ENCODE measurements around the gene CLDN24. TPM values are rescaled to one million over a fixed set of nuclear protein-coding genes. Genes with fewer than 3 reads are reported as not detected.

Gene CLDN24
- total RNA-seq, 5 donors from 2014 or later (not counting 1 experiment from before 2014, with no cell fraction given), result not detected

DNA sequence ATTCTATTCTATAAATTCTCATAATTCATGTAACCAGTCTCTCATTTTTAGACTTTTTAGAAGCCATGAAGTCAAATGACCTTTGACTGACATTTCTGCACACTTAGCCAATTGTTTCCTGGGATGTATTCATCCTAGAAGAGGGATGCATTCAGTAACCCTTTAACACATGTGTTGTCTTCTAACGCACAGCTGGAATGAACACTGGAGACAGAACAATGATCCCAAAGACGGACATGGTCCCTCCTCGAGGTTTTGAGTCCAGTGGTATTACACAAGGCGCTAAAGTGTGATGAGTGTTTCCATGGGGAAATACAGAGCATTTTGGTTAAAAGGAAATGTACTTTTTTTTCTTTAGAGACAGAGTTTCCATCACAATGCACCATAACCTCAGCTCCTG is 39.8 kb upstream of the CLDN24 start:
- Mint-ChIP-seq H3K4me3 (no peak overlapping the region), H3K27me3 (peaks cover 3 to 7% of the 10 kb centered on the region in 2 donors), H3K9me3 (no peaks in the 10 kb centered on the region), H3K4me1 (no peaks in the 10 kb centered on the region), H3K36me3 (no peaks in the 10 kb centered on the region), H3K27ac (no peak overlapping the region)
- Histone ChIP-seq H3K4me1 (ENCODE audit: control insufficient read depth in 1 of 2, extremely low read depth in 1 of 2, insufficient read depth in 2 of 2, low read length in 2 of 2) (no peaks in the 10 kb centered on the region), H3K9me3 (no peaks in the 10 kb centered on the region), H3K27me3 (replicated peaks in 1 of 2; ENCODE audit: control insufficient read depth in 2 of 2, extremely low read depth in 1 of 2, insufficient read depth in 2 of 2, low read length in 1 of 2) (peaks cover 0 to 3% of the 10 kb centered on the region in 2 experiments), H3K4me3 (ENCODE audit: control insufficient read depth in 1 of 2, extremely low read depth in 1 of 2, low read length in 1 of 2) (no peak overlapping the region), H3K36me3 (ENCODE audit: control insufficient read depth in 2 of 2, extremely low read depth in 1 of 2, insufficient read depth in 1 of 2, low read length in 1 of 2) (no peaks in the 10 kb centered on the region), H3K27ac (ENCODE audit: low read length) (no peak overlapping the region)
- ATAC-seq (replicated peaks in 1 of 4) (no peak), DNase-seq (no peak)
- ChIA-PET CTCF (interaction anchor here in 1 of 2 donors (0.7 kb wide), 1 partner anchor 409 kb away, joined by 4 read pairs; no protein-coding TSS in a partner anchor), POLR2A (no interaction called here)
- no CpG with 5 or more reads among the region's 4 CpGs for WGBS (ENCODE audit: insufficient coverage)

DNA sequence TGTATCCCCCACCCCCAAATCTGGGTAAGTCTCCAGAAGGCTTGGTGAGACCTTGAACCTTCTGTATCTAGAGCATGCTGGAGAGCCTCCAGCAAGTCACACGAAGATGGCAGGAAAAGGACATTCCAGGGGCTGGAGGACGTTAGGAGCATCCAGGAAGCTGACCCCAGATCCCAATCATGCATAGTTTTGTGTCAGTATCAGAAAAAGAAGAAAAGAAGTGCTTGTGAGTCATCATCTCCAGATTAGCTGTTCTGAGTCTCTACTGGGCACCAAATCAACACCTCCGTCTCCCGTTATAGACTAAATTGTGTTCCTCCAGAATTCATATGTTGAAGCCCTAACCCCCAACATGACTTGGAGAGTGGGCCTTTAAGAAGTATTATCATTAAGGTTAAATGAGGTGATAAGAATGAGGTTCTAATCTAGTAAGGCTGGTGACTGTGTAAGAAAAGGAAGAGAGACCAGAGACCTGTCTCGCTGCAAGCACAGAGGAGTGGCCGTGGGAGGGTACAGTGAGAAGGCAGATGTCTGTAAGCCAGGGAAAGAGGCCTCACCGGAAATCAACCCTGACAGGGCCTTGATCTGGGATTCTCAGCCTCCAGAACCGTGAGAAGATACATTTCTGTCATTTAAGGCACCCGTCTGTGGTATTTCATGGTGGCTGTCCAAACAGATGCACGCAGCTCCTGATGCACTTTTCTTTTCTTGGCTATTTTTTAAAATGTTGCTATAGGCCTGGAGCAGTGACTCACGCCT is 38.1 kb upstream of the CLDN24 start:
- Mint-ChIP-seq H3K9me3 (no peaks in the 10 kb centered on the region), H3K4me1 (no peaks in the 10 kb centered on the region), H3K27ac (no peak overlapping the region), H3K4me3 (no peak overlapping the region), H3K36me3 (no peaks in the 10 kb centered on the region), H3K27me3 (peaks cover 3 to 6% of the 10 kb centered on the region in 2 donors)
- Histone ChIP-seq H3K4me3 (ENCODE audit: control insufficient read depth in 1 of 2, extremely low read depth in 1 of 2, low read length in 1 of 2) (no peak overlapping the region), H3K4me1 (ENCODE audit: control insufficient read depth in 1 of 2, extremely low read depth in 1 of 2, insufficient read depth in 2 of 2, low read length in 2 of 2) (no peaks in the 10 kb centered on the region), H3K27me3 (replicated peaks in 1 of 2; ENCODE audit: control insufficient read depth in 2 of 2, extremely low read depth in 1 of 2, insufficient read depth in 2 of 2, low read length in 1 of 2) (peaks cover 0 to 9% of the 10 kb centered on the region in 2 experiments), H3K9me3 (no peaks in the 10 kb centered on the region), H3K27ac (ENCODE audit: low read length) (no peak overlapping the region), H3K36me3 (ENCODE audit: control insufficient read depth in 2 of 2, extremely low read depth in 1 of 2, insufficient read depth in 1 of 2, low read length in 1 of 2) (no peaks in the 10 kb centered on the region)
- no peak for ATAC-seq (replicated peaks in 1 of 4)
- WGBS (ENCODE audit: insufficient coverage), result 61% methylated on average over 7 of the region's 11 CpGs
- ChIA-PET CTCF (interaction anchor here in 1 of 2 donors (0.6 kb wide), 1 partner anchor 11 kb away, joined by 3 read pairs; no protein-coding TSS in a partner anchor), POLR2A (interaction anchor here in 1 of 2 donors (0.6 kb wide), 1 partner anchor 13 kb away, joined by 3 read pairs; no protein-coding TSS in a partner anchor)
- DNase-seq, result no peak

GRCh38 chr4:183358215-183358755 is 36.1 kb upstream of the CLDN24 start:
- Mint-ChIP-seq H3K4me1 (no peaks in the 10 kb centered on the region), H3K9me3 (no peaks in the 10 kb centered on the region), H3K27me3 (peaks cover 3 to 6% of the 10 kb centered on the region in 2 donors), H3K4me3 (no peak overlapping the region), H3K27ac (no peak overlapping the region), H3K36me3 (no peaks in the 10 kb centered on the region)
- ChIA-PET POLR2A (no interaction called here), CTCF (no interaction called here)
- H3K36me3 ChIP-seq (ENCODE audit: control insufficient read depth in 2 of 2, extremely low read depth in 1 of 2, insufficient read depth in 1 of 2, low read length in 1 of 2), result no peaks in the 10 kb centered on the region
- 85% methylated on average over 12 of the region's 13 CpGs for WGBS (ENCODE audit: insufficient coverage)
- no peaks in the 10 kb centered on the region for H3K9me3 ChIP-seq
- no peak for ATAC-seq (replicated peaks in 1 of 4)
- no peak overlapping the region for H3K4me3 ChIP-seq (ENCODE audit: control insufficient read depth in 1 of 2, extremely low read depth in 1 of 2, low read length in 1 of 2)
- no peak overlapping the region for H3K27ac ChIP-seq (ENCODE audit: low read length)
- peaks cover 0 to 9% of the 10 kb centered on the region in 2 experiments for H3K27me3 ChIP-seq (replicated peaks in 1 of 2; ENCODE audit: control insufficient read depth in 2 of 2, extremely low read depth in 1 of 2, insufficient read depth in 2 of 2, low read length in 1 of 2)
- H3K4me1 ChIP-seq (ENCODE audit: control insufficient read depth in 1 of 2, extremely low read depth in 1 of 2, insufficient read depth in 2 of 2, low read length in 2 of 2), result no peaks in the 10 kb centered on the region
- DNase-seq, result no peak

DNA sequence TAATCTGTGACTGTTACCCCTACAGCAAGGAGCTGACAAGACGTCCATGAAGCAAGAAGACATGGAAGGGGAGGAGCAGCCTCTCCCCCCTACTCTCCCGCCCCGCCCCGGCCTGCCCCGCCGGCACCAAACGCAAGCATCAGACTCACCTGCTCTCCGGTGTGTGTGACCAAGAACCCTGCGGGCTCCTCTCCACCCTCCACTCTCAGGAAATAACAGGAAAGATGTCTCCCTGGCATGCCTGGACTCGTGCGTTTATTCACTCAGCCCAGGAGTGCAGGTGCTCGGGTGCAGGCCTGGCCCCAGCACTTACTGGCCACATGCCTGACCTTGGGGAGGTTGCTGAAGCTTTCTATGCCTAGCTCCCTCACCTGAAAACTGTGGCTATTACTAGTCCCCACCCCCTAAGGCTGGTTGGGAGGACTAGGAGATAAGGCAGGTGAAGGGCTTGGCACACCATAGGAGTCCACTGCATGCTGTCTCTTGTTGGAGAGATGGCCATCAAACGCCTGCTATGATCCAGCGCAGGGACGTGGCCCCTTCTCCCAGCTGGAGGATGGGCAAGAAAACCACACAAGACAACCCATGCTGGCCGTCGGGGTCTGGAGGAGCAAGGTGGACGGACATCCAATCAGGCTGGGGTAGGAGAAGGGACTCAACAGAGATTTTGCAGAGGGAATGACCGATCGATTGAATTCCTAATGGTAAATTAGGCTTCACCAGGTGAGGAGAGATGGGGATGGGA is 34.9 kb upstream of the CLDN24 start:
- Mint-ChIP-seq H3K27ac (no peak overlapping the region), H3K36me3 (no peaks in the 10 kb centered on the region), H3K4me1 (no peaks in the 10 kb centered on the region), H3K9me3 (no peaks in the 10 kb centered on the region), H3K4me3 (no peak overlapping the region), H3K27me3 (peaks cover 3 to 6% of the 10 kb centered on the region in 2 donors)
- Histone ChIP-seq H3K27me3 (replicated peaks in 1 of 2; ENCODE audit: control insufficient read depth in 2 of 2, extremely low read depth in 1 of 2, insufficient read depth in 2 of 2, low read length in 1 of 2) (peaks cover 0 to 9% of the 10 kb centered on the region in 2 experiments), H3K9me3 (no peaks in the 10 kb centered on the region), H3K36me3 (ENCODE audit: control insufficient read depth in 2 of 2, extremely low read depth in 1 of 2, insufficient read depth in 1 of 2, low read length in 1 of 2) (no peaks in the 10 kb centered on the region), H3K27ac (ENCODE audit: low read length) (no peak overlapping the region), H3K4me3 (ENCODE audit: control insufficient read depth in 1 of 2, extremely low read depth in 1 of 2, low read length in 1 of 2) (no peak overlapping the region), H3K4me1 (ENCODE audit: control insufficient read depth in 1 of 2, extremely low read depth in 1 of 2, insufficient read depth in 2 of 2, low read length in 2 of 2) (no peaks in the 10 kb centered on the region)
- ATAC-seq (replicated peaks in 1 of 4), result no peak
- 82% methylated on average over 12 of the region's 20 CpGs for WGBS (ENCODE audit: insufficient coverage)
- ChIA-PET CTCF (no interaction called here), POLR2A (no interaction called here)
- DNase-seq, result no peak

DNA sequence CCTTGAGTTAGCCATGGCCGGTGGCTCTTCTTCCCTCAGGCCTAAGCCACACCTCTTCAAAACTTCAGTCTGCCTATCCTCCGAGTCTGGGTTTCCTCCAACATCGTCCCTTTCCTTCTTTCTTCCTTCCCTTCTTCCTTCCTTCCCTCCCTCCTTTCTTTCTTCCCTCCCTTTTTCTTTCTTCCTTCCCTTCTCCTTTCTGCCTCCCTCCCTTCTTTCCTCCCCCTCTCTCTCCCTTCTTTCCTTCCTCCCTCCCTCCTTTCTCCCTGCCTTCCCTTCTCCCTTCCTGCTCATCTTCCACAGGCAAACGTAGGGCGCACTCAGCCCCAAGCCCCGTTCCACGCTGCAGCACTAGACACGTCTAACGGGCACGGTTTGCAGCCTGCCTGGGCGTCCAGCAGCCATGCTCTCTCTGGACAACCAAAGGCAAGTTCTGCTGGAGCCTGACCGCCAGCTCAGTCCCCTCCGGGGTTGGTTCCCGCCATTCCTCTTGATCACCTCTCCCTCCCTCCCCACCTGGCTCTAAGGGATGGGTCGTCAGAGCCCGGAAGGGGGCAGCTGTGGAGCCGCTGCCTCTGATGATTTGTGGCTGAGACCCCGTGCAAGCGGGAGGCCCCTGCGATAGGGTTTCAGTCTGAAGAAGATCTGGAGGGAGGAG is 34.1 kb upstream of the CLDN24 start:
- H3K27me3 ChIP-seq (replicated peaks in 1 of 2; ENCODE audit: control insufficient read depth in 2 of 2, extremely low read depth in 1 of 2, insufficient read depth in 2 of 2, low read length in 1 of 2), result peaks cover 0 to 9% of the 10 kb centered on the region in 2 experiments
- H3K27ac ChIP-seq (ENCODE audit: low read length), result no peak overlapping the region
- H3K36me3 ChIP-seq (ENCODE audit: control insufficient read depth in 2 of 2, extremely low read depth in 1 of 2, insufficient read depth in 1 of 2, low read length in 1 of 2), result no peaks in the 10 kb centered on the region
- Mint-ChIP-seq H3K4me3 (no peak overlapping the region), H3K36me3 (no peaks in the 10 kb centered on the region), H3K27me3 (peaks cover 7 to 9% of the 10 kb centered on the region in 2 donors), H3K9me3 (no peaks in the 10 kb centered on the region), H3K27ac (no peak overlapping the region), H3K4me1 (no peaks in the 10 kb centered on the region)
- no peak overlapping the region for H3K4me3 ChIP-seq (ENCODE audit: control insufficient read depth in 1 of 2, extremely low read depth in 1 of 2, low read length in 1 of 2)
- ChIA-PET CTCF (no interaction called here), POLR2A (no interaction called here)
- no peaks in the 10 kb centered on the region for H3K4me1 ChIP-seq (ENCODE audit: control insufficient read depth in 1 of 2, extremely low read depth in 1 of 2, insufficient read depth in 2 of 2, low read length in 2 of 2)
- DNase-seq (no peak), ATAC-seq (replicated peaks in 1 of 4) (no peak)
- no peaks in the 10 kb centered on the region for H3K9me3 ChIP-seq
- 91% methylated on average over 14 of the region's 20 CpGs for WGBS (ENCODE audit: insufficient coverage)

GRCh38 chr4:183355405-183355804 is 33.2 kb upstream of the CLDN24 start:
- no peaks in the 10 kb centered on the region for H3K9me3 ChIP-seq
- CTCF ChIA-PET, result no interaction called here
- peaks cover 13 to 15% of the 10 kb centered on the region in 2 donors for H3K27me3 Mint-ChIP-seq
- H3K4me3 ChIP-seq (ENCODE audit: control insufficient read depth in 1 of 2, extremely low read depth in 1 of 2, low read length in 1 of 2), result no peak overlapping the region
- no peak for ATAC-seq (replicated peaks in 1 of 4)
- no peaks in the 10 kb centered on the region for H3K9me3 Mint-ChIP-seq
- WGBS (ENCODE audit: insufficient coverage), result 88% methylated on average over 2 of the region's 4 CpGs
- H3K36me3 ChIP-seq (ENCODE audit: control insufficient read depth in 2 of 2, extremely low read depth in 1 of 2, insufficient read depth in 1 of 2, low read length in 1 of 2), result no peaks in the 10 kb centered on the region
- DNase-seq, result no peak
- H3K27ac ChIP-seq (ENCODE audit: low read length), result no peak overlapping the region
- no peak overlapping the region for H3K4me3 Mint-ChIP-seq
- H3K27ac Mint-ChIP-seq, result no peak overlapping the region
- H3K27me3 ChIP-seq (replicated peaks in 1 of 2; ENCODE audit: control insufficient read depth in 2 of 2, extremely low read depth in 1 of 2, insufficient read depth in 2 of 2, low read length in 1 of 2), result peaks cover 0 to 17% of the 10 kb centered on the region in 2 experiments
- H3K36me3 Mint-ChIP-seq, result no peaks in the 10 kb centered on the region
- H3K4me1 Mint-ChIP-seq, result peaks cover 0 to 1% (median 0%) of the 10 kb centered on the region in 3 donors
- H3K4me1 ChIP-seq (ENCODE audit: control insufficient read depth in 1 of 2, extremely low read depth in 1 of 2, insufficient read depth in 2 of 2, low read length in 2 of 2), result no peaks in the 10 kb centered on the region
- POLR2A ChIA-PET, result no interaction called here
